ENCODE results near the gene INPP5E.

- no peak for TF ChIP-seq CTCF (IDR thresholded peaks at IDR 0.05)
- no peak for TF ChIP-seq POLR2A (IDR thresholded peaks at IDR 0.05)
These were observed 43.5 kb downstream of the INPP5E start for GRCh38 chr9:136396219-136396515.

Measured in right lobe of liver (tissue), 4 donors.